Tibial artery (tissue), 4 donors: ENCODE measurements around the gene YTHDC1.

ENCODE experiments used
- DNase-seq, 2 donors: peaks; one replicate each; pipeline ENCODE4 v3.0.0-alpha.2; 2019
- H3K27ac ChIP-seq, 2 donors: fragments of 200-600 bp; sonication (generic) in 1 of 2; 1 replicate in 1 of 2; 2 replicates in 1 of 2; pipeline ENCODE4 v1.5.1; 2018 to 2019; ENCODE audit warnings: mild to moderate bottlenecking in 1 of 2
- H3K27me3 ChIP-seq, 2 donors: fragments of 200-600 bp; sonication (generic) in 1 of 2; one replicate each; pipeline versions ENCODE4 v1.5.1 to v1.6.0; 2016 to 2019
- H3K36me3 ChIP-seq, 3 donors: fragments of 200-600 bp; sonication (generic) in 2 of 3; one replicate each; pipeline ENCODE4 v1.5.1; 2016 to 2019; ENCODE audit warnings: mild to moderate bottlenecking in 2 of 3
- H3K4me1 ChIP-seq, 4 donors: fragments of 200-600 bp; sonication (generic) in 2 of 4; 1 replicate in 3 of 4; 2 replicates in 1 of 4; pipeline ENCODE4 v1.5.1; 2016 to 2019
- H3K4me3 ChIP-seq, 2 donors: fragments of 200-600 bp; sonication (generic) in 1 of 2; 1 replicate in 1 of 2; 2 replicates in 1 of 2; pipeline ENCODE4 v1.5.1; 2018 to 2019; ENCODE audit warnings: mild to moderate bottlenecking in 2 of 2
- H3K9me3 ChIP-seq, 3 donors: fragments of 200-600 bp; sonication (generic) in 1 of 3; one replicate each; pipeline ENCODE4 v1.5.1; 2016 to 2019
- CTCF ChIP-seq, 2 experiments: fragments of 200-600 bp in 1 of 2; fragments of 450-650 bp in 1 of 2; IDR thresholded peaks; one replicate each; pipeline ENCODE4 v1.5.1; 2017 to 2019; ENCODE audit warnings: antibody characterized with exemption in 2 of 2, mild to moderate bottlenecking in 1 of 2, moderate library complexity in 1 of 2
- intact Hi-C: fragments of 100-400 bp; cut with DNase I; formaldehyde crosslinking; loops from one replicate; pipeline ENCODE4 v1.15.0; 2023; ENCODE audit warnings: low total_unique reads

Gene YTHDC1

GRCh38 chr4:68264875-68265565 lies 84.9 kb downstream of the YTHDC1 start:
- H3K27me3 ChIP-seq: no peaks in the 10 kb centered on the region
- DNase-seq: no peak
- no peaks in the 10 kb centered on the region for H3K9me3 ChIP-seq
- intact Hi-C loops: no loop called here
- no peaks in the 10 kb centered on the region for H3K36me3 ChIP-seq
- no peaks in the 10 kb centered on the region for H3K4me1 ChIP-seq
- no peak overlapping the region for H3K27ac ChIP-seq
- no peak for TF ChIP-seq CTCF (IDR thresholded peaks at IDR 0.05)
- no peak overlapping the region for H3K4me3 ChIP-seq
